ENCODE results near the gene NAPB. TPM values are rescaled to one million over a fixed set of nuclear protein-coding genes. Genes with fewer than 3 reads are reported as not detected.

NAPB gene
- total RNA-seq, 1 experiment from 2014 or later: 10.1 TPM

DNA sequence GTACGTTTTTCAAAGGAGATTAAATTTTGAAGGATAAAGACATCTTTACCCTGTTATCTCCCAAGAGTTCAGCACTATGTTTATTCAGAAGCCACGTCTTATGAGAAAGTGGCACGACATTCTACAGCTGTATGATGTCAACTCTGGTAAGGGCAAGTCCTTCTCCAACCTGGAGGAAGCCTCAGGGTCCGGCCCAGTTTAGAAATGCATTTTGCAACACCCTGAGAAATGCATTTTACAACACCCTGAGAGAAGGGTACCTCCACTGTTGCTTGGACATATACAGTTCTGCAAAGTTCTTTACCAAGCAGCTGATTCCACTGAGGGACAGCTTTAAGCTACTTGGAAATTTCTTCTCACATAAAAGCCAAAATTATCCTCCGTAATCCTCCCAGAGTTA, 17.5 kb downstream of the NAPB start:
- H3K36me3 Mint-ChIP-seq (ENCODE audit: insufficient read depth, unreplicated experiment): no peaks in the 10 kb centered on the region
- TF ChIP-seq, protein P1, sequence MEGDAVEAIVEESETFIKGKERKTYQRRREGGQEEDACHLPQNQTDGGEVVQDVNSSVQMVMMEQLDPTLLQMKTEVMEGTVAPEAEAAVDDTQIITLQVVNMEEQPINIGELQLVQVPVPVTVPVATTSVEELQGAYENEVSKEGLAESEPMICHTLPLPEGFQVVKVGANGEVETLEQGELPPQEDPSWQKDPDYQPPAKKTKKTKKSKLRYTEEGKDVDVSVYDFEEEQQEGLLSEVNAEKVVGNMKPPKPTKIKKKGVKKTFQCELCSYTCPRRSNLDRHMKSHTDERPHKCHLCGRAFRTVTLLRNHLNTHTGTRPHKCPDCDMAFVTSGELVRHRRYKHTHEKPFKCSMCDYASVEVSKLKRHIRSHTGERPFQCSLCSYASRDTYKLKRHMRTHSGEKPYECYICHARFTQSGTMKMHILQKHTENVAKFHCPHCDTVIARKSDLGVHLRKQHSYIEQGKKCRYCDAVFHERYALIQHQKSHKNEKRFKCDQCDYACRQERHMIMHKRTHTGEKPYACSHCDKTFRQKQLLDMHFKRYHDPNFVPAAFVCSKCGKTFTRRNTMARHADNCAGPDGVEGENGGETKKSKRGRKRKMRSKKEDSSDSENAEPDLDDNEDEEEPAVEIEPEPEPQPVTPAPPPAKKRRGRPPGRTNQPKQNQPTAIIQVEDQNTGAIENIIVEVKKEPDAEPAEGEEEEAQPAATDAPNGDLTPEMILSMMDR (IDR thresholded peaks at IDR 0.05; ENCODE audit: insufficient read depth in 1 of 2, low read depth in 1 of 2, low read length in 1 of 2, severe bottlenecking in 1 of 2, unreplicated experiment in 1 of 2): no peak
- intact Hi-C loops (cut with micrococcal nuclease; ENCODE audit: unreplicated experiment): no loop called here
- no peaks in the 10 kb centered on the region for H3K9me3 ChIP-seq
- H3K36me3 ChIP-seq (ENCODE audit: control insufficient read depth, insufficient read depth, low read length): no peaks in the 10 kb centered on the region
- POLR2A ChIA-PET: no interaction called here
- H3K4me3 ChIP-seq (ENCODE audit: low read depth, low read length): no peak overlapping the region
- H3K27ac Mint-ChIP-seq (ENCODE audit: unreplicated experiment): no peak overlapping the region
- H3K9me3 Mint-ChIP-seq (ENCODE audit: unreplicated experiment): no peaks in the 10 kb centered on the region
- no peaks in the 10 kb centered on the region for H3K27me3 ChIP-seq (replicated peaks; ENCODE audit: control insufficient read depth, insufficient read depth, low read length)
- H3K27me3 Mint-ChIP-seq (ENCODE audit: insufficient read depth, unreplicated experiment): no peaks in the 10 kb centered on the region
- BruUV-seq (replicated peaks): no TSS peak
- H3K4me1 Mint-ChIP-seq (ENCODE audit: low read depth, unreplicated experiment): no peaks in the 10 kb centered on the region
- H3K4me1 ChIP-seq: no peaks in the 10 kb centered on the region
- no peak overlapping the region for H3K4me3 Mint-ChIP-seq (ENCODE audit: unreplicated experiment)
- no peak for DNase-seq
- CTCF ChIA-PET: no interaction called here

DNA sequence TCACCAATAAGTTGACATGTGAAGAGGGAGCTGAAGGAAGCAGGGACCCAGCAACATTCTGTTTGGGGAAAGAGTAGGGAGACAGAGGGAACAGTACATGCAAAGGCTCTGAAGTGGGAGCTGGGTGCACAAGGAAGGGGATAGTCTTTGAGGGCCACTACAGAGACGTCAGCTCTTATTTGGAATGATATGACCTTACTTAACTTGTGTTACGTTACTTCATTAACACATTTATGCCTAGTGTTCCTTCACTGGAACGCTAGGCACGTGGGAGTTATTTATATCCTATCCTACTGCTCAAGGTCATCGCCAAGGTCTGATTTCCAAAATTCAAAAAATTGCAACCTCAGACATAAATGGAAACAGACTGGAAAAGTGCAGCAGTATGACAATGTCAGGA, 20.2 kb downstream of the NAPB start:
- H3K27ac Mint-ChIP-seq (ENCODE audit: unreplicated experiment): no peak overlapping the region
- no peaks in the 10 kb centered on the region for H3K36me3 ChIP-seq (ENCODE audit: control insufficient read depth, insufficient read depth, low read length)
- POLR2A ChIA-PET: no interaction called here
- DNase-seq: no peak
- intact Hi-C loops (cut with micrococcal nuclease; ENCODE audit: unreplicated experiment): no loop called here
- no peaks in the 10 kb centered on the region for H3K27me3 Mint-ChIP-seq (ENCODE audit: insufficient read depth, unreplicated experiment)
- BruUV-seq (replicated peaks): no TSS peak
- TF ChIP-seq, protein P1 (IDR thresholded peaks at IDR 0.05; ENCODE audit: insufficient read depth in 1 of 2, low read depth in 1 of 2, low read length in 1 of 2, severe bottlenecking in 1 of 2, unreplicated experiment in 1 of 2): no peak
- no peak overlapping the region for H3K4me3 ChIP-seq (ENCODE audit: low read depth, low read length)
- no peaks in the 10 kb centered on the region for H3K9me3 Mint-ChIP-seq (ENCODE audit: unreplicated experiment)
- H3K4me1 ChIP-seq: no peaks in the 10 kb centered on the region
- no peaks in the 10 kb centered on the region for H3K27me3 ChIP-seq (replicated peaks; ENCODE audit: control insufficient read depth, insufficient read depth, low read length)
- H3K9me3 ChIP-seq: no peaks in the 10 kb centered on the region
- H3K4me1 Mint-ChIP-seq (ENCODE audit: low read depth, unreplicated experiment): no peaks in the 10 kb centered on the region
- H3K36me3 Mint-ChIP-seq (ENCODE audit: insufficient read depth, unreplicated experiment): peaks cover 6% of the 10 kb centered on the region
- CTCF ChIA-PET: no interaction called here
- H3K4me3 Mint-ChIP-seq (ENCODE audit: unreplicated experiment): no peak overlapping the region

DNA sequence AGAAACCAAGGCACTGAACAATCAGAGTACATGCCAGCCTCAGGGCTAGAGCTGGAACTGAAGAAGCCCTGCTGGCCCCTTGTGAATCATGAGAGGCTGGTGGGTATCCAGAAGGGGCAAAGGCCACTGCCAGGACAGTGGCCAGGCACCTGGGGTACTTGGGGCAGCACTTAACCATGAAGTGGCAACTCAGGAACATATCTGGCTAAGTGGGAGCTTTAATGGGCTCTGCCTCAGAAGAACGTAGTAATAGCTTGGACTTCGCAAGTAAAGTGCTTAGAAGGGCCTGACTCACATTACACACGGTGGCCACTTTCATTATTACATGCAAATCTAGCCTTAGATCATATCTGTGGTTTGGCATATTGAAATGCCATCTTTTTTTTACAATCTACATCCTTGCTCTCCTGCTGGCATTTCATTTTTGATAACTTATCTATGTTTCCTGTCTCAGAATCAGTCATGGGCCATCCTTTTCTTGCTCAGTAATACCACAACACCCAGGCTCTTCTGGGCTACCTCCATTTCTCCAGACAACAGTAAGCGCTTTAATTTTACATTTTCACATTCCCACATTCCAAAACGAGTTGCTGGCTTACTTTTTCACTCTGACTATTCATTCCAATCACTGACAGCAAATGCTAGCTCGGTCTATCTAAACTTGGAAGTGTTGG, 21.6 kb downstream of the NAPB start:
- Mint-ChIP-seq H3K27ac (ENCODE audit: unreplicated experiment) (no peak overlapping the region), H3K9me3 (ENCODE audit: unreplicated experiment) (no peaks in the 10 kb centered on the region), H3K36me3 (ENCODE audit: insufficient read depth, unreplicated experiment) (peaks cover 6% of the 10 kb centered on the region), H3K4me1 (ENCODE audit: low read depth, unreplicated experiment) (no peaks in the 10 kb centered on the region), H3K27me3 (ENCODE audit: insufficient read depth, unreplicated experiment) (no peaks in the 10 kb centered on the region), H3K4me3 (ENCODE audit: unreplicated experiment) (no peak overlapping the region)
- no peaks in the 10 kb centered on the region for H3K4me1 ChIP-seq
- TF ChIP-seq, protein P1 (IDR thresholded peaks at IDR 0.05; ENCODE audit: insufficient read depth in 1 of 2, low read depth in 1 of 2, low read length in 1 of 2, severe bottlenecking in 1 of 2, unreplicated experiment in 1 of 2): peak in 1 of 2 experiments; percentile 21
- no TSS peak for BruUV-seq (replicated peaks)
- H3K4me3 ChIP-seq (ENCODE audit: low read depth, low read length): no peak overlapping the region
- intact Hi-C loops (cut with micrococcal nuclease; ENCODE audit: unreplicated experiment): no loop called here
- DNase-seq: no peak
- no peaks in the 10 kb centered on the region for H3K36me3 ChIP-seq (ENCODE audit: control insufficient read depth, insufficient read depth, low read length)
- POLR2A ChIA-PET: no interaction called here
- no peaks in the 10 kb centered on the region for H3K27me3 ChIP-seq (replicated peaks; ENCODE audit: control insufficient read depth, insufficient read depth, low read length)
- no peaks in the 10 kb centered on the region for H3K9me3 ChIP-seq
- CTCF ChIA-PET: no interaction called here
